Endometrium (tissue), 2 donors: ENCODE measurements around the gene STOML3.
A peak's percentile ranks its signal among the peaks of the same experiment; 100 is the strongest.
"Not testable (repeated sequence)": the region's sequence is repeated elsewhere in the genome, so short reads cannot be mapped to it uniquely, and the experiment has no call there.

Source experiments
- FAIRE-seq: peaks from 2 replicates; lab custom pipeline; 2012; peaks lifted over from hg19 to GRCh38; lab: Jason Lieb, UNC
- donor health status: control.
- donor health status: control.

Gene STOML3, protein sequence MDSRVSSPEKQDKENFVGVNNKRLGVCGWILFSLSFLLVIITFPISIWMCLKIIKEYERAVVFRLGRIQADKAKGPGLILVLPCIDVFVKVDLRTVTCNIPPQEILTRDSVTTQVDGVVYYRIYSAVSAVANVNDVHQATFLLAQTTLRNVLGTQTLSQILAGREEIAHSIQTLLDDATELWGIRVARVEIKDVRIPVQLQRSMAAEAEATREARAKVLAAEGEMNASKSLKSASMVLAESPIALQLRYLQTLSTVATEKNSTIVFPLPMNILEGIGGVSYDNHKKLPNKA

DNA sequence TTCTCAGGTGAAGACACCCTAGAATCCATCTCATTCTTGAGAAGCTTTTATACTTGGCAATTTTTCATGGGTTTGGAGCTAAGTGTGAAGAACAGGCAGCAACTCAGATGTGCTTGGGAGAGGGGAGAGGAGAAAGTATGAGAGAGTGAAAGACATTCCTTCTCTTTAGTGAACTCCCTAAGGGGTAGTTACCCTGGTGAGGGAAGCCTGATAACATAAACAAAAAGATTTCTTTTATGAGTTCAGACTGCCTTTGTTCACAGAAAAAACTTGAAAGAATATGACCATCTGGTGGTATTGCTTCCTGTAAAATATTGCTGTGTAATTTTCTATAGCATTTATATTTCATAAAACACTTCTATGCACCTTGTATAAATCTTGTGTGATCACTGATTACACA, at the start of gene STOML3:
Gene STOML3, minus strand, starts transcription at position 139 of the 400 bp plus-strand sequence. Its CDS starts 110 bp downstream, at position 29.
- no peak for FAIRE-seq

DNA sequence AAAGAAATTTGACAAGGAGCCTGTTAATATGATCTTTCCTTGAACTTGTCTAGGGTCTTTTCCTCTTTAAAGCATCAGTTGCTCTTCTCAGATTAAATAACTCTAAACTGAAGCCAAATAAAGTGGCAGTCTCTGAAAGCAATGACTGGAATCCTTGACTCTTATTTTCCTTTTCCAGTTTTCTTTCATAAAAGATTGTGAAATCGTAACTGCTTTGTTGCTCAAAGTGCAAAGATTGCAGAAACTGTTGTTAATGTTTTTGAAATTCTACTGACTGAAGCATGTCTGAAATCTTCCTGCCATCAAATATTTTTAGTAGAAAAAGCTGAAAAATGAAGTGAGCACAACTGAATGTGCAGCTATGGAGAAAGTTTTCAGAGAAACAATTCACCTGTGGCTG, 49.6 kb upstream of the STOML3 start:
- FAIRE-seq: no peak

DNA sequence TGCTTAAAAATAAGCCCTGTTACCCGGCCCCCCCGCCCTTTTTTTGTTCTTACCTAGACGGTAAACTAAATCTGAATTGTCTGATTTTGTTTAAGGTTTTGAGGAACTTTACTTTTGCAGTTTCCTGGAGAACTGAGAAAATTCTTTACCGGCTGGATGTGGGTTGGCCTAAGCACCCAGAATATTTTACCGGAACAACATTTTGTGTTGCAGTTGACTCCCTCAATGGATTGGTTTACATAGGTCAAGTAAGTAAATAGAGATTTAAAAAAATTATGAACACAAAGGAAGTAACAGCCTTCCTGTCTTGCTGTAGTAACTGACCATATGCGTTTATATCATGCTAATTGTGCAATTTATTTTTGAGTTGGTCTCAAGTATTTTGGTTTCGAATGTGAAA, 48.4 kb upstream of the STOML3 start:
- FAIRE-seq: peak; percentile 35

DNA sequence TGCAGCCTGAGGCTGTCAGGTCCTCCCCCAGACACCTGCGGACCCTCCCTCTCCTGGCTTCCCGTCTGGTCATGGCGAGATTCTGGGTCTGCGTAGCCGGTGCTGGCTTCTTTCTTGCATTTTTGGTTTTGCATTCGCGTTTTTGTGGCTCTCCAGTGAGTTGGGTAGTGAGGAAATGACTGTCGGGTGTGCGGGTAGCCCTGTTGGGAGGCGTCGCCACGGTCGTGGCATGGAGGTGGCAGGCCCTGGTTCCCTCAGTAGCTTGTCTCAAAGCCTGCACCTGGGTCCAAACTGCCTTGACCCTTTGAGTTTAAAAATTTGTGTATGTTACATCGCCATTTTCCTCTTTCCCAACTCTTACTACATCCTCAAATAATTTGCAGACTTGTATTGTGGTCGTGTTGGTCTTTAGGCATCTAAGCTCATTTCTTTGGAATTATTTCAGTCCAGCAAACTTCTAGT, 48.0 kb upstream of the STOML3 start:
- FAIRE-seq: no peak

DNA sequence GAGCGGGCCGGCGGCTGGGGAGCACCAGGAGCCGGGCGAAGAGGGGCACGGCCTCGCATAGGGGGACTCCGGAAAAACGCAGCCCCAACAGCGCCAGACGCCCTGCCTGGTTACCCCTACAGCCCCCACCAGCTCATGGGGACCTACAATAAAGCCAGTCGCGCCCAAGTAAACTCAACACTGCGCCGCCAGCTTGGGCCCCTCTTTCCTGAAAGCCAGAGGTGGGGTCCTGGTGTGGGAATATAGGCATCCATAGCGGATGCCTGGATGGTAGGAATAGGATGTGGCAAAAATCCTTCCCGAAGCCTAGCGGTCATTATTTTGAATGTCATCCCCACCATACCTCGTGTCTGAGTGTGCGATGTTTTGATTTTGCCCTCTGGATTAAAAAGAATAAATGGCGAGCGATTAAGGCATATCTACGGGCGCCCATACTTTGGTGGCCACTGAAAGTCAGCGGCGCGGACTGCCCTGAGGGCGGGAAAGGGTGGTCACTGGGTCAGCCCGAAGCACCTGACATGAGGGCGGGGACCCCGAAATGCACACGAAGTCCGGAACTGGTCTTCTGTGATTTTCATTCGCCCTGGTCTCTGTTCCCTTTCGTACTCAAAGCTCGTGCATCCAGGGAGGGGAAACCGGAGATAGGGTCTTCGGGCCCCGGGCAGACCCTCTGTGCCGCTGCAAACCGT, 47.4 kb upstream of the STOML3 start, which contains the start of the genes NHLRC3 and PROSER1:
Gene NHLRC3, plus strand, starts transcription at position 577 of the 689 bp plus-strand sequence. CDS start 184 bp downstream, outside the sequence.
Gene PROSER1, minus strand, starts transcription at position 210 of the 689 bp plus-strand sequence. CDS start 847 bp downstream, outside the sequence.
- peak; percentile 86 for FAIRE-seq

DNA sequence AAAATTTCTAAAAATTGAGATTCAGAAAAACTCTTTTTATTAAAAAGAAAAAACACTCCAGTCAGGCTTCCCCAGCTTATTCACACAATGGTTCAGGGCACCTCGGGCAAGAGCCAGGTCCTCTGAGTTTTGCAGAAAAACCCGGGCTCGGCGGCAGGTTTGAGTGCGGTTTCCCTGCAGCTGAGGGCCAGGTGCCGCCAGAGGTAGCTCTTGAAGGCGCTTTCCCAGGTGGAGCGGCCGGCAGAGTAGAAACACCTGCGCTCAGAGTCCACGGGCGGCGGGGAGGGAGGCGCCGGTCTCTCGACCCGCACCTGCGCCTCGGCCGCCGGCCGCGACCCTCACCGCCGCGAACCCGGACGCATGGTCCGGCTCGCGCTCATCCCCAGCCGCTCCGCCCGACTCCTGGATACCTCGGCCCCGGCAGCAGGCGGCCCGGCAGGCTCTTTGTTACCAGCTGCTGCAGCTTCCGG, 46.8 kb upstream of the STOML3 start:
- FAIRE-seq: no peak

DNA sequence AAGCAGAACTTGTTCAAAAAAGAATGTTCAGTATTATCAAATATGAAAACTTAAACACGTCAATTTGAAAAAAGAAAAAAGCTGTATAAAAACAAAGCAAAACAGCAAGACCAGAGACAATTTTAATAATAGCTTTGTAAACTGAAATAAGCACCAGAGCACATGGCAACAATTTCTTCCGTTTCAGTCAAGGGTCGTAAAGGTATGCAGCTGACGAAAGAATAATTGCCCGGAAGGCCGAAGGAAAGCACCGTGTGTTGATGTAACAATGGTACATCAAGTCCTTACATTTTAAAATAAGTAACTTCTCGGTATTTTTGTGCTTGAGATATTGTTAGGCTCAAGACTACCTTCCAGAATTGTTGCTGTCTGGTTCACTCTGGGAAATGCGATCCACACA, 45.6 kb upstream of the STOML3 start:
- FAIRE-seq: no peak

DNA sequence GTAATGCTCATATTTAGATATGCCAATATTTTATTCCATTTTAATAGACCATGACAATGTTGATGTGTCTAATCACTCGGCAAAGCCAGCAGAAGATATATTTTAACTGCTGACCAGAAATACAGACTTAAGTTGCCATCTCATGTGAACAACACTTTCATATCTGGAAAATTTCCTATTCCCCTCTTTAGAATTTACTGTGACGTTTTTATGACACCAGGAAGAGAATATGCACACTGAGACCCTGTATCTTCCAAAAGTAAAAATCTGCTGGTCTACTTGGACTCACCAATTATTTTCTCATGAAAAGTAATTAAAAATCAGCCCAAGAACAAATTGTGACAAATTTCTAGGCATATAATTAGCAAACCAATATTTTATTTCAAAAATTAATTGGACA, 45.2 kb upstream of the STOML3 start:
- peak; percentile 29 for FAIRE-seq

DNA sequence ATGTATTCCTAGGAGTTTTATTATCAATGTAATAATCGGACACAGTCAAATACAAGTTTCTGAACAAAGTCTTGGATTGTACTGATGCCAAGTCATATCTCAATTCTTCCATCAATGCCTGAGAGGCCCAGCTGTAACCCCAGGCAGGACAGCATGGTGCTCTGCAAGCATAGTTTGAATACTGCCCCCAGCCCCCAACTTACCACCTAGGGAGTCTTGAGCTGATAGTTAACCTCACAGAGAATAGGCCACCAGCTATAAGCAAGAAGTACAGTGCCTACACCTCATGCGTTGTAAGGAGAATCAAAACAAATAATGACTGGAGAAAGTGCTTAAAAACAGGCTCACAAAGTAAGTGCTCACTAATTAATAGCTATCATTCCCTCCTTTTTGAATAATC, 44.6 kb upstream of the STOML3 start:
- FAIRE-seq: no peak

DNA sequence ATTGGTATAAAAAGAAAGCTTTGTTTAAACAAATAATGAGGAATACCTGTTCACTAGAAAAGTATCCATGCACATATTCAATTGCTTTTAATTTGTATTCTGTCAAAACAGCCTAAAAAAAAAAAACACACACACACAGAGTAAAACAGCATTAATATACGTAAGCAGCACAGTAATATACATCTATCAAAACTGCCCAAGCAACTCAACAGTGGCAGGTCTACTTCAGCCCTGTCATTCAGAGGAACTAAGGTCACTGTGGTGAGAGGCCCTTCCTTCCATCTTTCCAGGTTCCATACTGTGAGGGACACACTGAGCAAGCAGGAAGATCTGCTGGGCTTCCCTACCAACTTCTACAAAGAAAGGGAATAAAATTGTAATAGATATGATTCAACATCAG, 43.5 kb upstream of the STOML3 start:
- no peak for FAIRE-seq

DNA sequence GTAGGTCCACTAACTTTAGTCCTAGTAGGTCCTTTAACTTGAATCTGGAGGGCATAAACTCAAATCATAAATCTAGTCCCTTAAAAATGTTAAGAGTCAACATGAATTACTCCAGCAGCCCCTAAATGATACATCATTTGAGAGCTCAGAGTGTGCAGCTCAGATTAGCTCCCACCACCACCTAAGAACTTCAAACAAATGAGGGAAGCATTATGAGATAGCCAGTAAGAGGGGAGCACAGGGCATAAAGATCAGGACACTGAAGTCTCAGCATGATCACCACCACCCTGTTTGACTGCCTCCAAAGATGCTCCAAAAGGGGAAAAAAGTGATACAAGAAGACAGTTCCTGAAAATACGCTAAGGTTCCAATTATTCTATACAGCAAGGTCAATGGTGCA, 41.5 kb upstream of the STOML3 start:
- no peak for FAIRE-seq

DNA sequence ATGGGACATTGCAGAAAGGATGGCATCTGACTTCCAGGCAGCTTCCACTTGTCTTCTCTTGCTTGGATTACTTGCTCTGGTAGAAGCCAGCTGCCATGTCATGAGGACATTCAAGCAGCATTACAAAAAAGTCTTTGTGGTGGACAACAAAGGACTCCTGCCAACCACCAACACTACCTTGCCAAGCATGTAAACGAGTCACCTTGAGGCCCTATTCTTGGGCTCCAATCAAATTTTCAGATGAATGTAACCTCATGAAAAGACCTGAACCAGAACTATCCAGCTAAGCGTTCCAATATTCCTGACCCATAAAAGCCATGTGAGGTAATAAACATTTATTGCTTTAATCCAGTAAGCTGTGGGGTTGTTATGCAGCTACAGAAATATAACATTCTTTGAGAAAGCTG, 34.8 kb upstream of the STOML3 start:
- no peak for FAIRE-seq

DNA sequence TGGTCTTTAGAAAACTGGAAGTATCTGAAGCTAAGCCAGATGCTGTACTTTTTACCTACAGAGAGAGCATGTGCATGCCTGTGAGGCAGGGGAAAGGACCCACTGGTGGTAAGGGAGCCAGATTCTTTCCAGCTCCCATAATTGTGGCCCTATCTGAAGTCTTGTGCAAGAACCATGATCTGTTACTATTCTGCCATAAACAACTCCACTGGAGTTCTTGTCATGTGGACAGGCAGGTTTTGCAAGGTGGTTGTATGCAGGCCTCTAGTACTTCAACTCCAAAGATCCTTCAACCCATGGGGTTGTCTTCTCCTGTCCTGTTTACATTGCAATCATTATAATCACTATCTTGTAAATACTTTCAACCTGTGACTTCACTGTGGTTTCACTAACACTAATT, 33.1 kb upstream of the STOML3 start:
- no peak for FAIRE-seq

DNA sequence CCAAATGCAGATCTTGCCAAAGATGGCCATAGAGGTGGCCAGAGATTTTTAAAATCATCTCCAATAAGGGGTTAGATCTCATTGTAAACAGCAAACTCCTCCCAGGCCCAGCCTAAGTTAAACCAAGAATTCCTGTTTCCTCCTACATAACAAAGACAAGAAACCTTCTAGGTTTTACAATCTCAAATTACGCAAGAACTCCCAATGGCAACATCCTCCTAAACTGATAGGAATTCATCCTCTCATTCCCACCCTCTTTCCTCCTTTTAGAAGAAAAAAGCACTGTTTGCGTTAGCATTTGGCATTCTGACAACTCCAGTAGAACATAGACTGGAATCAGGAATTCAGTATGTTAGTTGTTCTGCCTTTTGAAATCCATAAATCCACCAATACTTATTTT, 32.7 kb upstream of the STOML3 start:
- FAIRE-seq: no peak

DNA sequence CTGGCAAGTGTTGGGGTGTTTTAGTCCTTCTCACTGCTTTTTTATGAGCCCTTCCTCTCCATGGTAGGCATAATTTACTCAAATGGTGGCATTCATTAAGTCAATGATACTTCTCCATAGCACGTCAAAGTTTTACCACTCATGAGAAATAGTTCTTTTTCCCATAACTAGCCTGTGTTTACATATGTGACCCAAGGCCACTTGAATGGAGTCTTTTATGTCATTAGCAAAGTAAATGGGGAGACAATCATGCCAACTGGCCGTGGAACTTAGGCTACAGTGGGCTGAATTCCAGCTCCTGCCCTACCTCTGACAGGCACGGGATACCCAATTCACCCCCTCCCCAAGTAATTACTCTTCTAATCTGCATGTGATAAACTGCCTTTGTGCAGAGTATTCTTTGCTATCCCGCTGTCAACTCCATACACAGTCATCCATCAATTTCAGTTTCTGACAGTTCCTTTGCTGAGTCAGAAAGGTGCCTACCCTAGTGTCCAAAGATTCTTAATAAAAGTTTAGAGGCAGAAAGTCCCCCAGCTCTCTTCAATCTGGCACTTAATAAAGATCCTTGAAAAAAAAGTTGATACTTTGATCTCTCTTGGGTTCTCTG, 30.3 kb upstream of the STOML3 start:
- no peak for FAIRE-seq

DNA sequence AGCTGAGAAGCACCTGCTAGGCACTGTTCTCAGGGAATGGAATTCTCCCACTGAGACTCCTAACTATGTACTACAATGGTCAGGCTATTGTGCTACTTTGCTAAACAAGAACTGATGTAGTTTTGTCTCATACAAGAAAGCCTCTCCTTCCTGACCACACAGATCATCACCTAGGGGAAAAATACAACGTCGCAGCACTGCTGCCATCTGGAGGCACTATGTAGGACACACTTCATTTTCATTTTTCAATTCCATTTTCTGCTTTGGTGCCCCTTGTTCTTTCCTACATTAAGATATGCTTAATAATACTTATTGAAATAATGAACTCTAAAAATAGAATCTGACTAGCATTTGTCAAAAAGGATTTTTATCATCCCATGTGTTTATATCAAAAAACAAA, 26.2 kb upstream of the STOML3 start:
- peak; percentile 37 for FAIRE-seq

DNA sequence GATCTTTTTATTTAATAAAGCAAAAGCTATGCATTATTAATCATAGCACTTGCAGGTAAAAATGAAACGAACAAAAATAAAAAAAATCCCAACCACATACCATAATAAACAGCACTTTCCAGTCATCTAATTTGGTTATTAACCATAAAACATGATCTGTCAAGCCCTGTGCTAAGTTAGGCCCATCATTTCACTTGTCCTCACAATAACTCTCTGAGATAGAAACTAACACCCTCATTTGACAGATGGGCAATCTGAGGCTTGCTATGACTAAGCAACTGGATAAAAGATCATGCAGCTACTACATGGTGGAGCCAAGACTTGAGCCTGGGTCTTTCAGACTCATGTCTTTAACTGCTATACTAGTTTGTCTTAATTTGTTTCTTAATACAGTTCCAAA, 25.5 kb upstream of the STOML3 start:
- no peak for FAIRE-seq

DNA sequence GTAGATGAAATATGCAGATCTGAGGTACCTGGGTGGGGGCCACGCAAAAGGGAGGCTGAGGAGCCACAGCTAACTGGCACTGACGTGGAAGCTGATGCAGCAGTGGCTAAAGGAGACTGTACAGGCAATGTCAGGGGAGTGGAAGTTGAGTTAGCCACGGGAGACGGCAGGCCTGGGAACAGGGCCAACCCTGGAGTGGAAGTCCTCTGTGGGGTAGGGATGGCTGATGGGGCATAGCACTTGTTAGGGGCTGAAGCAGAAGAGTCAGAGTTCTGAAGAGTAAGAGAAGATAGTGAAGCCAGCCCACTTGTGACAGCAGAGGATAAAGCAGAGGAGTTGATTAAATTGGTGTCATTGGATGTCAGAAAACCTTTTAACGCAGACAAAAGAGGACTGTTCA, 22.8 kb upstream of the STOML3 start:
- FAIRE-seq: no peak

DNA sequence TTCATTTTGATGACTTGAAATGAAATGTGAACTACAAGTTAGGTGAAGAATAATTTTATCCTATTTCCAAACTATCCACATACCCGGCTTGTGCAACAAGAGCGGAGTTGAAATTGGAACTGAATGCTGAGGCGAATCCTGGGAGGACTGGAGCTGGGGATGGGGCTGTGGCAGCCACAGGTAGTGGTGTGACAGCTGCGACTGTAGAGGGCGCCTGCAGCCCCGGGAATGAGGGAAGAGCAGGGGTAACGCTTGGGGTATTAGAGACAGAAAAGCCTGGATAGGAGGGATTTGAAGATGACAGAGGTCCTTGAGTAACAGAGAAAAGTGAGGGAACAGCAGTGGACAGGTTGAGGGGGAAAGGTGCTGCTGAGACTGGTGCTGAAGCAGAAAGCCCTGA, 22.0 kb upstream of the STOML3 start:
- no peak for FAIRE-seq

DNA sequence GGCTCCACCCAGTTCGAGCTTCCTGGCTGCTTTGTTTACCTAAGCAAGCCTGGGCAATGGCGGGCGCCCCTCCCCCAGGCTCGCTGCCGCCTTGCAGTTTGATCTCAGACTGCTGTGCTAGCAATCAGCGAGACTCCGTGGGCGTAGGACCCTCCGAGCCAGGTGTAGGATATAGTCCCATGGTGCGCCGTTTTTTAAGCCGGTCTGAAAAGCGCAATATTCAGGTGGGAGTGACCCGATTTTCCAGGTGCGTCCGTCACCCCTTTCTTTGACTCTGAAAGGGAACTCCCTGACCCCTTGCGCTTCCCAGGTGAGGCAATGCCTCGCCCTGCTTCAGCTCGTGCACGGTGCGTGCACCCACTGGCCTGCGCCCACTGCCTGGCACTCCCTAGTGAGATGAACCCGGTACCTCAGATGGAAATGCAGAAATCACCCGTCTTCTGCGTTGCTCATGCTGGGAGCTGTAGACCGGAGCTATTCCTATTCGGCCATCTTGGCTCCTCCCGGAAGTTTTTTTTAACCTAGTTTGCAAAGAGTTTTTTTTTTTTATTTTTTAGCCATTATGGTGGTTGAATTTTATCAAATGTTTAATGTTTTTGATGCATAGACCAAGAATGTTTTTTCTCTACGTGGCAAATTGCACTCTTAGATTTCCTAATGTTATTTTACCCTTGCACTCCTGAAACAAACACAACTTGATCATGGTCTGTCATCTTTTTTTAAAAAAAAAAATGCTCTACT, 15.9 kb upstream of the STOML3 start:
- not testable (repeated sequence) for FAIRE-seq

DNA sequence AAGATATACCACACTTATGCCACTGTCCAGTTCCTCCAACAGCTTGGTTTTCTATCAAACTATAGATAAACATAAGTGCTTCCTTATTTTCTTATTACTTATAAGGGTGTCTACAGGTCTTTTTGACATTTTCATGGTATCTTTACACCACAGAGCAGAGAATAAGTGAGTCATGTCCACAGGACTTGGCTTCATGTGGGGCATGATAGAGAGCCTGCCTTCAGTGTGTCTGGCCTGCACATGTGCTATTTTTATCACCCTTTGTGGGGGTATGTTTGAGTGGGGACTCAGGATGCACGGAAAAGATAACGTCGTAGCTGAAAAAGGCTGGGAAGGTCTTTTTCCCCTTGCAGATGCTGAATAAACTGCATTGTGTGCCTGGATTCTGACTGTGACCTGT, 8.1 kb upstream of the STOML3 start:
- FAIRE-seq: no peak

DNA sequence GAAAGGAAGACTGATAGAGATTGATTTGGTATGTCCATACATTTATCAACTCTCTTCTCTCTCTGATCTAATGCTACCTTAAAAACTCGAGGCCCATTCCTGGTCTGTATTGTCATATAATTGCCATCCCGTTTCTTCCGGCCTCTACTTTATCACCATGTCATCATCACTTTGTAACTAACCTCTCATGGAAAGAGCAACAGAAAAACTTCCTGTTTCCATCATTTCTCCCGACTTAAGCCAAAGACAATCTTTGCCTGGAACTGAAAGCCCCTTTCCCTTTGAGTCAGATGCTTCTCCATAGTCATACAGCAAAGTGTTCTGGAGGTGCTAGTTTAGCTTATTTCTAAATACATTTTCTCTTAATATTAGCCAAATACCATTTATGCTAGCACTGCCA, 2.8 kb upstream of the STOML3 start:
- FAIRE-seq: no peak
